ENCODE measurements around the gene NPEPPS.
"Not testable (repeated sequence)": the region's sequence is repeated elsewhere in the genome, so short reads cannot be mapped to it uniquely, and the experiment has no call there.

DNA sequence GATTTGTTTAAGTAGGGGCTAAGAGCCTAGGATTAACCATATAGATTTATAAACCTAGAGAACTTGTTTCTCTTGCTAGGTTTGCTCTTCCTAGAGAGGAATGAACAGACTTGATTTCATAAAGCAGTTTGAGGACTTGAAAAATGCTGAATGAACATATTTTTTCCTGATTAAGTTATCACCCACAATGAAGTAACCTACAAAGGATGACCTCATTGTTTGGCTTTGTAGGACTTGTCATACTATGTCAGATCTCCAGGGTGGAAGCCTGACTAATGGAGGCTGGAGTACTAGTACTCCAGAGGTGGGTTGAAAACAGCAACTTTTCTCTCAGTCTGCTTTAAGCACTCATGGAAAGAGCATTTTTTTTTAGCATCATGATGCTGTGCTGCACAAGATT is 12.0 kb upstream of the NPEPPS start:
- TF ChIP-seq, protein P1, sequence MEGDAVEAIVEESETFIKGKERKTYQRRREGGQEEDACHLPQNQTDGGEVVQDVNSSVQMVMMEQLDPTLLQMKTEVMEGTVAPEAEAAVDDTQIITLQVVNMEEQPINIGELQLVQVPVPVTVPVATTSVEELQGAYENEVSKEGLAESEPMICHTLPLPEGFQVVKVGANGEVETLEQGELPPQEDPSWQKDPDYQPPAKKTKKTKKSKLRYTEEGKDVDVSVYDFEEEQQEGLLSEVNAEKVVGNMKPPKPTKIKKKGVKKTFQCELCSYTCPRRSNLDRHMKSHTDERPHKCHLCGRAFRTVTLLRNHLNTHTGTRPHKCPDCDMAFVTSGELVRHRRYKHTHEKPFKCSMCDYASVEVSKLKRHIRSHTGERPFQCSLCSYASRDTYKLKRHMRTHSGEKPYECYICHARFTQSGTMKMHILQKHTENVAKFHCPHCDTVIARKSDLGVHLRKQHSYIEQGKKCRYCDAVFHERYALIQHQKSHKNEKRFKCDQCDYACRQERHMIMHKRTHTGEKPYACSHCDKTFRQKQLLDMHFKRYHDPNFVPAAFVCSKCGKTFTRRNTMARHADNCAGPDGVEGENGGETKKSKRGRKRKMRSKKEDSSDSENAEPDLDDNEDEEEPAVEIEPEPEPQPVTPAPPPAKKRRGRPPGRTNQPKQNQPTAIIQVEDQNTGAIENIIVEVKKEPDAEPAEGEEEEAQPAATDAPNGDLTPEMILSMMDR (optimal IDR thresholded peaks at IDR 0.05 in 1 of 3, IDR thresholded peaks at IDR 0.05 in 1 of 3, conservative IDR thresholded peaks at IDR 0.05 in 1 of 3; ENCODE audit: extremely low read depth in 1 of 3, insufficient read depth in 2 of 3, low read length in 3 of 3) = not testable (repeated sequence)
- not testable (repeated sequence) for TF ChIP-seq EZH2 (IDR thresholded peaks at IDR 0.05; ENCODE audit: low read length)

Data from keratinocyte (primary cell).